ENCODE data around the gene TFEB. TPM values are rescaled to one million over a fixed set of nuclear protein-coding genes. Genes with fewer than 3 reads are reported as not detected.

The TFEB gene
- polyA plus RNA-seq, 3 donors = 7.9 to 8.6 (median 8.4) TPM

- DNase-seq (ENCODE audit: low read depth in 3 of 3, low spot score in 2 of 3) = no peak
Observed at GRCh38 chr6:41677124-41677921, 58.1 kb downstream of the TFEB start.

DNA sequence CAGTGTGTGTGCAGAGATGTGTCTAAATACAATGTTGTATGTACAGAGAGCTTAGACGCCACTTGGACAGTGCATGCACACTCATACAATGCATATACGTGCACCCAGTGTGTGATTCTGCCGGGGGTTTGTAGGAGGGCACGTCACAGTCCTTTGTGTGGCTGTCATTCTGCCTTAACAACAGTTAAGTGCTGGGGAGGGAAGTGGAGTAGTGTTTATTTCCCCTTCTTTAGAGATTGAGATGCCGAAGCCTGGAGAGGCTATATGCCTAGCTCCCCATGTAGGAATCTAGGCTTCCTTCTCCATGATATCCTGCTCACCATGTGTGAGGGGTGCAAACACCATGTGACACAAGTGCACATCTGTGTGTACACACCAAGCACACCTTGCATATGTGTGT is 59.0 kb downstream of the TFEB start:
- DNase-seq (ENCODE audit: low read depth in 3 of 3, low spot score in 2 of 3) = no peak

DNA sequence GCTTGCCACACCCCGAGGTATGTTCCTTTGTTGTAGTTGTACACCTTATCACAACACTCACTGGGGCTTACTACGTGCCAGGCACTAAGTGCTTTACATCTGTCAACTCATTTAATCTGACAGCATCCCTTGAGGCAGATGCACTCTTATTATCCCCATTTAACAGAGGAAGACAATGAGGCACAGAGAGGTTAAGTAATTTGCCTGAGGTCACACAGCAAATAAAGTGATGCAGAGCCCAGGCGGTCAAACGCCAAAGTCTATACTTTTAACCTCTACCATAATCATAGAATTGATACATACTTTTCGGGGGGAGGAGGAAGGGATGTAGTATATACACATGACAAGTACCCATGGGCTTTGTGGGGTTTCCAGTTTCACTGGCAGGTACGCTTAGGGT is 59.4 kb downstream of the TFEB start:
- DNase-seq (ENCODE audit: low read depth in 3 of 3, low spot score in 2 of 3) = no peak

GRCh38 chr6:41675176-41675775 is 60.1 kb downstream of the TFEB start:
- no peak for DNase-seq (ENCODE audit: low read depth in 3 of 3, low spot score in 2 of 3)

DNA sequence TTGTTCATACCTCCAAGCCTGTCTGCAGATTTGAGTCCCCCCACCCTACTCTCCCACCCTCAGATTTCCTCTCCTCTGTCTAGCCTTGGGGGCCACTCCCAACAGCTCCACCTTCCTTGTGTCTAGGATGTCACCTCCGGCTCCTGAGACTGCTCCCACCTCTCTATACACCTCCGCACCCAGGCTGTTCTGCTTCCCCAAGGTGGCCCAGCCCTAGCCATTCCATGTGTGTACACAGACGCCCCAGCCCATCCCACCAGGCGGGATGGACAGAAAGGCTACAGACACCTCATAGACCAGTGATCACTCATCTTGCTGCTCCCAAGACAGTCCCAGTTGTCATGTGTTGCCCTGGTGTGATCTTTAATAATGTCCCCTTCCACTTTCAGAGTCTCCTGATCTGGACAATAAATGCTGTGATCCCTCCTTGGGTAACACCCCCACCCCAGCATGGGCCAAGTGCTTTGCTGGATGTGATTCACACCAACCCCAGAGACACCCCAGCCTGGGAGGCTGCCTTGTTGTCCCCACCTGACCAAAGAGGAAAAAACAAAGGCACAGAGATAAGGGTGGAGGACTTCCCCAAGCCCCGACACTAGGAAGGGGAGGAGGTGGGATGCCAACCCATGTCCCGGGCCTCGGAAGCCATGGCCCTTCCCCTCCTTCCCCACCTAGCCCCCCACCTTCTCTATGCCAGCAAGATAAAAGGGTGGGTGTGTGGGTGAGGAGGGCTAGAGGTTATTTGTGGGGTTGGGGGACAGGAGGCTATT is 61.0 kb downstream of the TFEB start:
- no peak for DNase-seq (ENCODE audit: low read depth in 3 of 3, low spot score in 2 of 3)

GRCh38 chr6:41673704-41674000 is 61.8 kb downstream of the TFEB start:
- no peak for DNase-seq (ENCODE audit: low read depth in 3 of 3, low spot score in 2 of 3)

DNA sequence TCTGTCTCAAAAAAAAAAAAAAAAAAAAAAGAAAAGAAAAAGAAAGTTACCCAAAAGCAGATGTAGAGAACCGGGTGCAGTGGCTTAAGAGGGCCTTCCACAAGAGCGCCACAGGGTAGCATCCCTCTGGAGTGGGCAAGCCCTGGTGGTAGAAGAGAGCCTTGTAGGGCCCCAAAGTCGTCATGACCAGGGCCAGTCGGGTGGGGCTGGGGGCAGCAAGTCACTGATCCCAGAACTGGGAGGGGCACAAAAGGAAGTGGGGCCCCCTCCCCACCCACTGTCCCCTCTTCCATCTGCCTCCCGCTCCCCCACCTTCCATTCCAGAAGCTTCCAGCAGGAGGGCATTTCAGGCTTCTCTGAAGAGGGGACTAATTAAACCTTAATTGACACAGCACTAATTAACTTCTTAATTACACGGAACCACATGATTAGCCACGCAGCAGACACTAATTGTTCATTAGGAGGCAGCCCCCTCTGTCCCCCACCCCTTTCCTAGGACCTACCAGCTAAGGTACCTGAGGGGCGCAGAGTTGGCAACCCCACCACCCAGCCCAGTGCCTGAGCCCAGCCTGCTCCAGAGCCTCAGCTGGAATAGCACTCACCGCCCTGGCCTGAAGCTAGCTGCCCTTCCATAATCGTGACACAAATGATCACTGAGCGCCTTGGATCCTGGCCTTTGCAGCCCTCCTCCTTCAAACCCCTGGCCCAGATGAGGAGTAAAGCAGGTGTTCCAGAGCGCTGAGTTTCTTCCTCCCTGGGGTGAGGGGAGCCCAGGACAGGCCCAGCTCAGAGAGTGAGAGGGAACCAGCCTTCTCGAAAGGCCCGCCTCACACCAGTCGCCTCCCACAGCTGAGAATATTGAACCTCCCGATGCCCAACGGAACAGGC is 62.3 kb downstream of the TFEB start:
- DNase-seq (ENCODE audit: low read depth in 3 of 3, low spot score in 2 of 3) = no peak

GRCh38 chr6:41672016-41672415 is 63.4 kb downstream of the TFEB start:
- no peak for DNase-seq (ENCODE audit: low read depth in 3 of 3, low spot score in 2 of 3)

GRCh38 chr6:41671376-41671775 is 64.0 kb downstream of the TFEB start:
- DNase-seq (ENCODE audit: low read depth in 3 of 3, low spot score in 2 of 3) = no peak

DNA sequence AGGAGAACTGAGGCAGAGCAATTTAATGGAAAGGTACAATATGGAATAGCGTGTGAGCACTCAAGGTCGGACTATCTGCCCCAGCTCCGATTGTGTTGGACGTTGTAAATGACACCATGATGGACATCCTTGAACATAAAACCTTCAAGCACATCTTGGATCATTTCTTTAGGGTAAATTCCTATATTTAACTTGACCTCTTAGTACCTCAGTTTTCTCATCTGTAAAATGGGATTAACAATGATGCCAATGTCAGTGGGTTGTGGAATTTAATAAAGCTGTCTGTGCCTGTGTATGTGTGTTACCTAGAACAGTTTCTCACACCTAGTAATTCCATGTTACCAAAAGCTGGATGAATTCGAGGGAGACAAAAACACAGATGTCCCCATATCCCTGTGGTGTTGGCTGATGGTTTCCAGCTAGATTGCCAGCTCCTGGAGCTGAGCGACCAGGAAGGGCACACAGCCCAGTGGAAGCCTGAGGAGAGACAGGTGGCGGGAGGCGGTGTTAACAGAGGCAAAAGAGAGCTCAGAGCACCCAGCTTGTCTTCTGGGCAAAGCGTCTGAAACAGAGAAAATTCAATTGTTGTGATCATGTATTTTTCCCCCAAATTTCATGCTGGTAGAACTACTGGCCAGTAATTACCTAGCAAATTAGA is 64.6 kb downstream of the TFEB start:
- no peak for DNase-seq (ENCODE audit: low read depth in 3 of 3, low spot score in 2 of 3)

GRCh38 chr6:41668968-41669367 is 66.4 kb downstream of the TFEB start:
- no peak for DNase-seq (ENCODE audit: low read depth in 3 of 3, low spot score in 2 of 3)

- no peak for DNase-seq (ENCODE audit: low read depth in 3 of 3, low spot score in 2 of 3)
Observed at GRCh38 chr6:41667195-41667594, 68.2 kb downstream of the TFEB start.

GRCh38 chr6:41664271-41664670 is 71.1 kb downstream of the TFEB start:
- no peak for DNase-seq (ENCODE audit: low read depth in 3 of 3, low spot score in 2 of 3)

GRCh38 chr6:41663568-41663967 is 71.8 kb downstream of the TFEB start:
- DNase-seq (ENCODE audit: low read depth in 3 of 3, low spot score in 2 of 3) = no peak

DNA sequence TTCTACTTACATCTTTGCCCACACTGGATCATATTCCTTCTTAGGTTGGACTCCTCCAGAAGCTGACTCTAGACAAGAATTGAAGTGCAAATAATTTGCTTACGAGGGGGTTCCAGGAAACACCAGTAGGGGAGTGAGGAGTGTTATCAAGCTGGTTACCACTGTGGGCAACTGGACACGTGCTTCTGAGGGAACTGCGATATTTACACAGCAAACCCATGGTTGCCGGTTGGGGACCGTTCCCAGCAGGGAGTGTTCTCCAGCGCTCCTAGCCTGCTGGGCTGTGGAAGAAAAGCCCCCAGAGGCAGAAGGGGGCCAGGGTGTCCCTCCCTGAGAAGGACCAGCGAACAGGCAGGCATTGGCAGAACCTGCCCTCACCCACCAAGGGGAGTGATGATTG is 75.5 kb downstream of the TFEB start:
- no peak for DNase-seq (ENCODE audit: low read depth in 3 of 3, low spot score in 2 of 3)

GRCh38 chr6:41658636-41659035 is 76.8 kb downstream of the TFEB start:
- no peak for DNase-seq (ENCODE audit: low read depth in 3 of 3, low spot score in 2 of 3)

DNA sequence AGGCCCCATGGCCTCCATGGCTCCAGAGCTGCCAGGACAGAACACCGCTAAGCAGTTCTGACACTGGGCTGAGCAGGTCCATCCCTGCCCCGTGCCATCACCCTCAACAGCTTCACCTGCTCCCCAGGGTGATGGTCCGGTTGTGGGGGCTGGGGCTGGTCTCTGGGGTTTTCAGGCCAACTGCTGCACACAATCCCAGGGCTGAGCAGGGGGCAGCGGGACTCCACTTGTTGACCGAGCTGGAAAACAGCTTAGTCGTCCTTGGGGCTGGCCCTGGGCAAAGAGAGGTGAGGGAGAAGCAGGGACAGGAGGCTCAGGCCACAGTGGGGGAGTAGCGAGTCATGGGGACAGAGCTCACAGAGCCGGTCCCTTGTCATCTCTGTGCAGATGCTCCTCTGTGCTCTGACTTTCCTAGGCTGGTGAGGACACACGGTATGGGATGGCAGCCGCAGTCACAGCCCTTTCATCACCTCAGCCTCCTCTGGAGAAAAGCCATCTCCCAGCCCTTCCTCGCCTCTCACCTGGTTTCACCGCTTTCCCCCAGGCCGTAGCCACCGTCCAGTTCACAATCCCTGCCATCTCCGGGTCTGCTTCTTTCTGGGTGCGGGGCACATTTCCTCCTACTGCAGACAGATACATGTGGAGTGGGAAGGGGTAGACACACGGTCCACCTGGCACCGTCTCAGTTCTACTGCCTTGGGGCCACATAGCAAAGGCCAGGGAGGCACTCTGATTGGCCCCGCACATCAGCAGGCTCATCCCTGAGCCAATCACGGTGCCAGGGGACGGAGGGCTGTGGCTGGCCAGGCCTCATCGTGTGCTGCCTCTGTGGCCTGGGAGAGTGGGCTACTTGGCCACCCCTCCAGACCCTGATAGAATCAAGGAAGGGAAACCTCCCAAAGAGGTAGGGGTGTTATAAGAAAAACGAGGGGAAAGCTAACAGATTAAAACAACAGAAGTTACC is 78.0 kb downstream of the TFEB start:
- no peak for DNase-seq (ENCODE audit: low read depth in 3 of 3, low spot score in 2 of 3)

DNA sequence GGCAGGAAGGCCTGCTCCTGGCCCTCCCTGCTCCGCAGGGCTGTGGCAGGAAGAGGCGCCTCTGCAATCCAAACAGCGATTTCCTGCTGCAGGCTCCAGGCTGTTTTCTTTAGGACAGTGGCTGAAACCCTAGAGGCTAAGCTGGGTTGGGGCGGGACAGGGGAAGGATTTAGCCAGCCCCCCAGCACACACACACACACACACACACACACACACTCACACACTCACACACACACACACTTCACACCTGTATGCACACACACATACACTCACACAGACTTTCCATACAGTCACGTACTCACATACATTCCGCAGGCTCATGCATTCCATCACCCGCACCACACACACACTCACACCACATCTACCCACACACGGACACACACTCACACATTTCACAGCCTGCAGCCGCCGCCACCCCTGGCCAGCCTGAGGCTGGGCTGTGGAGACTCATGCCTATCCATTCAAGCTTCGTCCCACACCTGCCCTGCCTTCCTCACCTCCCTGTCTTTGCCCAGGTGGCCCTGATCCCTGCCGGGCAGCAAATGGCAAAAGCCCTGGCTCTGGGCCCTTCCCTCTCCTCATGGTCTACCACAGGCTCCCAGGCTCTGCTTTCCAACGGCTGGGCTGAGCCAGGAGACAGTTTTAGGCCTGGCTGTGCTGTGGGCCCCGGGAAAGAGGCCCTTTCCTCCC is 79.3 kb downstream of the TFEB start:
- no peak for DNase-seq (ENCODE audit: low read depth in 3 of 3, low spot score in 2 of 3)

DNA sequence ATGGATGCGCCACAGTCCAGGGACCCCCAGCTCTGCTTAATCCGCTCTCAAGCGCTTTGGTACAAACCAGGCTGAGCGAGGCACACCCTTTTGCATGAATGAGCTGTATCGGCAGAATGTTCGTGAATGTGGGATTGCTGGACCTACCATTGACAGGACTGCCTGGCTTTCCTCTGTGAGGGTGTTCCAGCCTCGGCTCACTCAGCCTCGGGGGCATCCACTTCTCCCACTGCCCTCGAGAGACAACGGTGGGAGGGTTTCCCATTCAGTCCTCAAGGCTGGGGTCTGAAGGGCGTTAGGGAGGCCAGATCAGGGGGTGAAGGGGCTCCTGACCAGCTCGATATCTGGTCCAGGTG is 79.8 kb downstream of the TFEB start:
- DNase-seq (ENCODE audit: low read depth in 3 of 3, low spot score in 2 of 3) = no peak
